H9 (cell line): Measurements from ENCODE around the gene CASP8. TPM values are rescaled to one million over a fixed set of nuclear protein-coding genes. Genes with fewer than 3 reads are reported as not detected.

Experiments
- DNase-seq: peaks from one replicate; pipeline ENCODE4 v3.0.0-alpha.2; 2017
- H2AFZ ChIP-seq: one replicate; pipeline ENCODE4 v1.6.1; 2013; ENCODE audit warnings: mild to moderate bottlenecking, low read length, control low read depth, moderate library complexity
- H2AK5ac ChIP-seq: 2 replicates; pipeline ENCODE4 v1.6.1; 2013; ENCODE audit warnings: low read length, control low read depth, mixed read lengths; ENCODE audit not compliant: insufficient read length
- H2BK120ac ChIP-seq: one replicate; pipeline ENCODE4 v1.6.1; 2013; ENCODE audit warnings: low read depth, mild to moderate bottlenecking, low read length, control low read depth, inconsistent platforms; ENCODE audit not compliant: poor library complexity, severe bottlenecking
- H2BK12ac ChIP-seq: 2 replicates; pipeline ENCODE4 v1.6.1; 2013; ENCODE audit warnings: low read length, control low read depth, mixed read lengths, low read depth; ENCODE audit not compliant: insufficient read length
- H2BK15ac ChIP-seq: 2 replicates; pipeline ENCODE4 v1.6.1; 2013; ENCODE audit warnings: low read depth, low read length, control low read depth
- H2BK20ac ChIP-seq: one replicate; pipeline ENCODE4 v1.6.1; 2013; ENCODE audit warnings: low read depth, mild to moderate bottlenecking, low read length, control low read depth, inconsistent platforms; ENCODE audit not compliant: poor library complexity, severe bottlenecking
- H2BK5ac ChIP-seq: 2 replicates; pipeline ENCODE4 v1.6.1; 2013; ENCODE audit warnings: low read length, control low read depth, mixed read lengths; ENCODE audit not compliant: insufficient read length
- H3K14ac ChIP-seq: 2 replicates; pipeline ENCODE4 v1.6.1; 2013; ENCODE audit warnings: low read length, control low read depth; ENCODE audit not compliant: insufficient read depth
- H3K18ac ChIP-seq: 2 replicates; pipeline ENCODE4 v1.6.1; 2013; ENCODE audit warnings: low read depth, mild to moderate bottlenecking, mixed read lengths, low read length, control low read depth; ENCODE audit not compliant: insufficient read length
- H3K23ac ChIP-seq: 2 replicates; pipeline ENCODE4 v1.6.1; 2013; ENCODE audit warnings: low read length, control low read depth, mixed read lengths, low read depth; ENCODE audit not compliant: insufficient read length
- H3K23me2 ChIP-seq: 2 replicates; pipeline ENCODE4 v1.6.1; 2013; ENCODE audit warnings: low read depth, mild to moderate bottlenecking, mixed read lengths, low read length, control low read depth; ENCODE audit not compliant: insufficient read length, poor library complexity, severe bottlenecking
- H3K27ac ChIP-seq: 2 replicates; pipeline ENCODE4 v1.5.1; 2013; ENCODE audit warnings: low read length, control low read depth, mixed read lengths, low read depth; ENCODE audit not compliant: insufficient read length
- H3K27me3 ChIP-seq: 2 replicates; pipeline ENCODE4 v1.6.1; 2013; ENCODE audit warnings: low read length, control low read depth, inconsistent platforms; ENCODE audit not compliant: insufficient read depth
- H3K4ac ChIP-seq: 2 replicates; pipeline ENCODE4 v1.6.1; 2013; ENCODE audit warnings: low read depth, mild to moderate bottlenecking, control low read depth, inconsistent platforms, low read length, moderate library complexity
- H3K4me1 ChIP-seq: 2 replicates; pipeline ENCODE4 v1.6.1; 2013; ENCODE audit warnings: low read length, control low read depth, inconsistent platforms; ENCODE audit not compliant: insufficient read depth
- H3K4me2 ChIP-seq: 2 replicates; pipeline ENCODE4 v1.6.1; 2013; ENCODE audit warnings: low read length, control low read depth, mixed read lengths; ENCODE audit not compliant: insufficient read length, insufficient read depth
- H3K56ac ChIP-seq: 2 replicates; pipeline ENCODE4 v1.6.1; 2013; ENCODE audit warnings: low read depth, mild to moderate bottlenecking, mixed read lengths, low read length, control low read depth; ENCODE audit not compliant: insufficient read length
- H3K79me1 ChIP-seq: 2 replicates; pipeline ENCODE4 v1.6.1; 2013; ENCODE audit warnings: low read depth, mild to moderate bottlenecking, moderate library complexity, low read length, control low read depth, inconsistent platforms; ENCODE audit not compliant: insufficient read depth, poor library complexity, severe bottlenecking
- H3K79me2 ChIP-seq: 2 replicates; pipeline ENCODE4 v1.6.1; 2013; ENCODE audit warnings: low read length, control low read depth, inconsistent platforms; ENCODE audit not compliant: insufficient read depth
- H3K9ac ChIP-seq: 2 replicates; pipeline ENCODE4 v1.6.1; 2013; ENCODE audit warnings: low read length, control low read depth, mixed read lengths; ENCODE audit not compliant: insufficient read length; ENCODE audit errors: extremely low read depth
- H3K9me3 ChIP-seq: one replicate; pipeline ENCODE4 v1.6.1; 2013; ENCODE audit warnings: low read depth, low read length, inconsistent platforms; ENCODE audit not compliant: control insufficient read depth
- H3T11ph ChIP-seq: one replicate; pipeline ENCODE4 v1.6.1; 2013; ENCODE audit warnings: mild to moderate bottlenecking, low read length, control low read depth, inconsistent platforms
- H4K20me1 ChIP-seq: one replicate; pipeline ENCODE4 v1.6.1; 2013; ENCODE audit not compliant: control insufficient read depth, insufficient read length, insufficient read depth
- H4K5ac ChIP-seq: 2 replicates; pipeline ENCODE4 v1.6.1; 2013; ENCODE audit warnings: low read depth, mild to moderate bottlenecking, mixed read lengths, low read length, control low read depth; ENCODE audit not compliant: insufficient read length
- H4K8ac ChIP-seq: replicated peaks from 2 replicates; pipeline ENCODE4 v1.6.1; 2013; ENCODE audit warnings: low read length, control low read depth, mixed read lengths, low read depth; ENCODE audit not compliant: insufficient read length
- H4K91ac ChIP-seq: 2 replicates; pipeline ENCODE4 v1.6.1; 2013; ENCODE audit warnings: low read depth, mild to moderate bottlenecking, moderate library complexity, mixed read lengths, low read length, control low read depth; ENCODE audit not compliant: insufficient read length
- H3K27ac Mint-ChIP-seq, 3 experiments: 2 replicates in 2 of 3; 3 replicates in 1 of 3; pipeline ENCODE4 v1.8.0; 2020 to 2021; ENCODE audit warnings: mixed read lengths in 3 of 3, mild to moderate bottlenecking in 1 of 3, moderate library complexity in 1 of 3
- H3K27me3 Mint-ChIP-seq: 2 replicates; pipeline ENCODE4 v1.8.0; 2021; ENCODE audit warnings: low read depth, mild to moderate bottlenecking, moderate library complexity, mixed read lengths
- H3K36me3 Mint-ChIP-seq, 3 experiments: 2 replicates in 2 of 3; 3 replicates in 1 of 3; pipeline ENCODE4 v1.8.0; 2020 to 2021; ENCODE audit warnings: low read depth in 3 of 3, mixed read lengths in 3 of 3; ENCODE audit not compliant: insufficient read depth in 1 of 3
- H3K4me1 Mint-ChIP-seq, 2 experiments: 2 replicates each; pipeline ENCODE4 v1.8.0; 2020; ENCODE audit warnings: mixed read lengths in 2 of 2
- H3K4me3 Mint-ChIP-seq, 2 experiments: 2 replicates in 1 of 2; 3 replicates in 1 of 2; pipeline ENCODE4 v1.8.0; 2020 to 2021; ENCODE audit warnings: mild to moderate bottlenecking in 2 of 2, mixed read lengths in 2 of 2, moderate library complexity in 1 of 2
- H3K9me3 Mint-ChIP-seq, 2 experiments: 2 replicates in 1 of 2; 3 replicates in 1 of 2; pipeline ENCODE4 v1.8.0; 2020; ENCODE audit warnings: mild to moderate bottlenecking in 2 of 2, mixed read lengths in 2 of 2, moderate library complexity in 1 of 2
- WGBS: extraction: QIAGEN DNeasy Blood & Tissue Kit; methylation state at CpG from one replicate; pipeline ENCODE4 v1.1.7; 2013; ENCODE audit warnings: missing lambda C conversion rate, low lambda C conversion rate, mixed read lengths; ENCODE audit not compliant: insufficient read length; ENCODE audit errors: extremely low coverage; 5-methylcytosine and 5-hydroxymethylcytosine counted together
- total RNA-seq: library from RNA; stranded (reverse); gene quantifications from 2 replicates; pipeline ENCODE4 v1.2.1, GENCODE V29; 2021
- TF ChIP-seq, protein P1 (sequence below): fragments of 200-600 bp; sonication (generic); conservative IDR thresholded peaks from 3 replicates; pipeline ENCODE4 v1.8.0; 2021; ENCODE audit warnings: antibody characterized with exemption, mild to moderate bottlenecking

The CASP8 gene
- total RNA-seq, 1 experiment from 2014 or later: 10.0 TPM

GRCh38 chr2:201308914-201309313 is 48.6 kb downstream of the CASP8 start:
- H3K9me3 ChIP-seq: no peaks in the 10 kb centered on the region
- no peaks in the 10 kb centered on the region for H3K79me2 ChIP-seq
- no peak overlapping the region for H4K8ac ChIP-seq
- H3K14ac ChIP-seq: no peak overlapping the region
- no peak overlapping the region for H4K91ac ChIP-seq
- no peak overlapping the region for H3K4me2 ChIP-seq
- no peak overlapping the region for H2AFZ ChIP-seq
- H3K23me2 ChIP-seq: no peaks in the 10 kb centered on the region
- TF ChIP-seq, protein P1, sequence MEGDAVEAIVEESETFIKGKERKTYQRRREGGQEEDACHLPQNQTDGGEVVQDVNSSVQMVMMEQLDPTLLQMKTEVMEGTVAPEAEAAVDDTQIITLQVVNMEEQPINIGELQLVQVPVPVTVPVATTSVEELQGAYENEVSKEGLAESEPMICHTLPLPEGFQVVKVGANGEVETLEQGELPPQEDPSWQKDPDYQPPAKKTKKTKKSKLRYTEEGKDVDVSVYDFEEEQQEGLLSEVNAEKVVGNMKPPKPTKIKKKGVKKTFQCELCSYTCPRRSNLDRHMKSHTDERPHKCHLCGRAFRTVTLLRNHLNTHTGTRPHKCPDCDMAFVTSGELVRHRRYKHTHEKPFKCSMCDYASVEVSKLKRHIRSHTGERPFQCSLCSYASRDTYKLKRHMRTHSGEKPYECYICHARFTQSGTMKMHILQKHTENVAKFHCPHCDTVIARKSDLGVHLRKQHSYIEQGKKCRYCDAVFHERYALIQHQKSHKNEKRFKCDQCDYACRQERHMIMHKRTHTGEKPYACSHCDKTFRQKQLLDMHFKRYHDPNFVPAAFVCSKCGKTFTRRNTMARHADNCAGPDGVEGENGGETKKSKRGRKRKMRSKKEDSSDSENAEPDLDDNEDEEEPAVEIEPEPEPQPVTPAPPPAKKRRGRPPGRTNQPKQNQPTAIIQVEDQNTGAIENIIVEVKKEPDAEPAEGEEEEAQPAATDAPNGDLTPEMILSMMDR: no peak
- H3T11ph ChIP-seq: no peak overlapping the region
- no peak overlapping the region for H4K5ac ChIP-seq
- no peaks in the 10 kb centered on the region for H3K4me1 ChIP-seq
- H3K23ac ChIP-seq: no peak overlapping the region
- H3K4me3 Mint-ChIP-seq: no peak overlapping the region
- H2AK5ac ChIP-seq: no peak overlapping the region
- H4K20me1 ChIP-seq: no peaks in the 10 kb centered on the region
- no peak overlapping the region for H3K56ac ChIP-seq
- no peak overlapping the region for H3K27ac Mint-ChIP-seq
- H2BK20ac ChIP-seq: no peak overlapping the region
- no peak overlapping the region for H2BK5ac ChIP-seq
- H3K4ac ChIP-seq: no peak overlapping the region
- H2BK120ac ChIP-seq: no peak overlapping the region
- H3K36me3 Mint-ChIP-seq: peaks cover 0 to 3% (median 0%) of the 10 kb centered on the region in 3 experiments; a peak in 1 of 7 replicates
- no peak overlapping the region for H3K27ac ChIP-seq
- no peaks in the 10 kb centered on the region for H3K79me1 ChIP-seq
- no peak overlapping the region for H2BK12ac ChIP-seq
- peaks cover 10 to 11% of the 10 kb centered on the region in 2 experiments; a peak in 4 of 5 replicates for H3K9me3 Mint-ChIP-seq
- DNase-seq: no peak
- H2BK15ac ChIP-seq: no peak overlapping the region
- no CpG with 5 or more reads among the region's 3 CpGs for WGBS
- H3K27me3 ChIP-seq: no peaks in the 10 kb centered on the region
- no peak overlapping the region for H3K18ac ChIP-seq
- H3K27me3 Mint-ChIP-seq: no peaks in the 10 kb centered on the region
- H3K4me1 Mint-ChIP-seq: no peaks in the 10 kb centered on the region
- H3K9ac ChIP-seq: no peak overlapping the region
